DMS153 (cell line): Measurements from ENCODE around the gene INMT.

Source experiments
- DNase-seq: peaks from one replicate; lab custom pipeline; 2025; lab: John Stamatoyannopoulos, UW

INMT gene

DNA sequence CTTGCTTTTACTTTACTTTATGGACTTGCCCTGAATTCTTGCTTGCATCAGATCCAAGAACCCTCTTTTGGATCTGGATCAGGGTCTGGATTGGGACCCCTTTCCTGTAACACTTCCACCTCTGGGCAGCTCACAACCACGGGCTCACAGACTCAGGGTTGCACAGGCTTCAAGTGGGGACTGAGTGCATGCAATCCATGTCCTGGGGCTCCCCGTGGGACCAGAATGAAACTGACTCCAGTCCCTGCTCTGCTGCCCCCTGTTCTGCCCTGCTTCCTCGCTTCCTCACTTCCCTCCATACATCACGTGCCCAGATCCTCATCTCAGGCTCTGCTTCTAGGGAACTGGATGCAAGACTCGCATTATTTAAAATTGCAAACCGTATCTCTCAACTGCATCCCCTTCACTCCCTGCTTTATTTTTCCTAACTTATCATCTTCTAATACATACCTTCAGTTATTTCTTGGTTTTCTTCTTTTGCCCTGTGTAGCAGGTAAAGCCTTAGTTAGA lies 23.3 kb upstream of the INMT start:
- no peak for DNase-seq

DNA sequence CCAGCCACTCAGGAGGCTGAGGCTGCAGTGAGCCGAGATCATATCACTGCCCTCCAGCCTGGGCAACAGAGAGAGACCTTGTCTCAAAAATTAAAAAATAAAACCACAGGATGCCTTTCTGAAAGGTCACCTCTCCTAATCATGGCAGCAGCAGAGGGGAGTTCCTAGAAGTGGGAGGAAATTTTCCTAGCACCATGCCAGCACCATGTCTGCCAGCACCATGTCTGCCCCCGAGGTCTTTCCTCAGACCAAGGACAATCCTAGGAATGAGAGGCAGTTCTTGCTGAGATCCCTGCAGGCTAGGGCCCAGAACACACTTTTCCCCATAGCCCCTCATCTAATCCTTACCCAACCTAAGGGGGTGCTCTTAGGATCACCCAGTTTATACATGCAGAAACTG lies 22.3 kb upstream of the INMT start:
- no peak for DNase-seq

DNA sequence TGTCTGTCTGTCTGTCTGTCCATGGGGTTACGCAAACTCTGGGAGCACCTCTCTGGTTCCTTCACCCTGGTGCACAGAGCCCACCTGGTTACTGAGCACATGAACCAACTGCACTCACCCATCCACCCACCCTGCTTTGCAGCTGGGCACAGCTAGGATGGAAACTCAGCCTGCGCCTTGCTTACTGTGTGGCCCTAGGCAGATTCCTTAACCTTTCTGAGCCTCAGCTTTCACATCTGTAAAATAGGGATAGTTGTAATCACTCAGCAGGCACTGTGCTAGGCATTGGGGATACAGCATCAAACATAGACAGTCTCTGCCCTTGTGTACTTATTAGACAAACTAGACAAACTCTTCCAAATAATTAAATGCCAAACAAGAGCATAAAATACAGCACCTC lies 21.8 kb upstream of the INMT start:
- no peak for DNase-seq

DNA sequence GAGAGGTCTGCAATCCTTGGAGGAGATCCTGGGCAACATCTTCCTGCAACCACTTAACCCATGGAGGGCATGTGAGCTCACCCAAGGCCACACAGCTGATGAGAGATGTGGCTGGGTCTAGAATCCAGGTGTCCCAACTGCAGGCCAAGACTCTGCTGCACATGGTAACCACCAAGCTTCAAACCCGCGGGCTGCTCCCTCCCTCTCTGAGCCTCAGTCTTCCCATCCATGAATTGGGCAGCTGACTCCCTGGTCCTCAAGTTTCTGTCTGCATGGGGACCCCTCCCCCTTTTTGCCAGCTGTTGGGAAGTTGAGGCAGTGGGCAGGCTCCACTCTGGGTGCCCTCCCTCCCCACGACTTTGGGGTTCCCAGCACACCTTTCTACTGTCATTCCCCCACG lies 20.9 kb upstream of the INMT start:
- no peak for DNase-seq

DNA sequence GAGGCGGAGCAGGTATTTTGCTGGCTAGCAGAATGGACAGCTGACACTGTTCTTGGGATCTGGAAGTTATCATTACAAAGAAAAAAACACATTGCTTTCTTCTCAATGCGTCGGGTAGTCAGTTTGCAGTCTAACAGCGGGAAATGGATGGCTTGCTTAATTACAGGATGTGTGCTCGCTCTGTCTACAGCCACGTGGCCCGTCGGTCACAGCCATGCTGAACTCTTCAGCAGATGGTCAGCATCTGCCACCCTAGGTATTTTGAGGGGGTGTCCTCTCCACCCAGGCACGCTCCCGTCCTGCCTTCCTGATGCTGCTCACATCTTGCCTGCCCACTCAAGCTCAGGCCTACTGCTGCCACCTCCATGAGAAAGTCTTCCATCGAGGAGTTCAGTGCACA lies 20.4 kb upstream of the INMT start:
- DNase-seq: peak; percentile 16

DNA sequence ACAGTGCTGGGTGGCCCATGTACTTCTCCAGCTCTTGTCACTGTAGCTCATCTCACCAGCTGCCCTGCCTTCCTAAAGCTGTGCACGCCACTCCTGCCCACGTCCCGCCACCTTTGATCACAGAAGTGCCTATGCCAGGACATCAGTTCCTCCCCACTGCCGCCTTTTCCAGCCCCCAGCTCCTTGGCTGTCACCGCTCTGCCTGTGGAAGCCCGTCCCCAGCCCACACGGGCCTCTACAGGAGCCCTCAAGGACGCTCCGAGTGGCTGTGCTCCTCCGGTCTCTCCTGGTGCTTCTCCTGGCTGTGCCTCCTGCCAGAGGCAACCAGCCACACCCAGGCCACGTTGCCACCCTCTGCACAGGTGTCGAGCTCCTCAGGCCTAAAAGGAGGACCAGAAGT lies 19.3 kb upstream of the INMT start:
- no peak for DNase-seq

DNA sequence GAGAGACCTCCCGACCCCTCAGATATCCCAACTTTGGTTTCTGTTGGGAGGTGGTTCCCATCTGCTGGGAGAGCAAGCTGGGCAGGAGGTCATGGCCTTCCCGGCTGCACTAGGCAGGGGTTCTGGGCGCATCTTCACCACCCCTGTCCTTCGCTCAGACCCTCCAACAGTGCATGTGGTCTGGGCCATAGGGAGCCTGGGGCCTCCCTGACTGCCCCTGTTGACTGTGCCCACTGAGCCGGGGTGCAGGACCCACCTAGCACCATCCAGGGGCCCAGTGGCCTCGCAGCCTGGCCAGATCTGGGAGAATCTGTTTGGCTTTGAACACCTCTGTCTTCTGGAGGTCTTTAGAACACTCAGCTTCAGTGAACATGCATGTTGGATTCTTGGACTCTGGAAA lies 18.7 kb upstream of the INMT start:
- no peak for DNase-seq

DNA sequence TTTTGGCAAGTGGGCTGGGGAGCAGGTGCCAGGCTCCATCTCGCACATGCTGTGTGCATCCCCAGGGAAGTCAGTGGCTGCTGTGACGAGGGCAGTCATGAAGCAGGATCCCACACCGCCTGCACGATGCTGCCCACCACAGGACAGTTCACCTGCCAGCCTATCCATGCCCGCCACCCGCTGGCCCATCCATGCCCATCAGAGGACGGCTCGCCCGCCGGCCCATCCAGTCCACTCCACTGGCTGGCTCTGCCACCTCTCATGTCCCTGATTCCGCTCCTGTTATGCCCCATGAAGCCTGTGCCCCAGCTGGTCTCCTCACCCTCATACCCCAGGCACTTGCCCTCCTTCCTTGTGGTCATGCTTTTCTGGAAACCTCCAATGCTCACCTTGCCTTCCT lies 18.2 kb upstream of the INMT start:
- no peak for DNase-seq

DNA sequence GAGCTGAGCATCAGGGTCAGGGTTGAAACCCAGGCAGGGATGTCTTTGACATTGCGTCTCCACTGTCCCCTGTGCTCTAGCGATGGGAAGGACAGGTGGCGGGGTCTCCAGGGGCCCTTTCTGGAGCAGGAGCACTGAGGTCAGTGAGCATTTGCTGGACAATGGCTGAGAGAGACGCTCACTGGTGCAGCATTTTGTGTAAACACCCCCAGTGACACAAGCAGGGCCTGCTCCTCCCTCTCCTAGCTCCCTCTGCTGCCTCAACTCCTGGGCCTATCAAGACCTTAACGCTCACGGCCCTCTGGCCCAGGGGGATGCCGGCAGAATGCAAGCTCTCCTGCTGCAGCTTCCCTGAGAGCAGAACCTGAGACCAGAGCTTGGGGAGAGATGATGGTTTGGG lies 17.4 kb upstream of the INMT start:
- no peak for DNase-seq

DNA sequence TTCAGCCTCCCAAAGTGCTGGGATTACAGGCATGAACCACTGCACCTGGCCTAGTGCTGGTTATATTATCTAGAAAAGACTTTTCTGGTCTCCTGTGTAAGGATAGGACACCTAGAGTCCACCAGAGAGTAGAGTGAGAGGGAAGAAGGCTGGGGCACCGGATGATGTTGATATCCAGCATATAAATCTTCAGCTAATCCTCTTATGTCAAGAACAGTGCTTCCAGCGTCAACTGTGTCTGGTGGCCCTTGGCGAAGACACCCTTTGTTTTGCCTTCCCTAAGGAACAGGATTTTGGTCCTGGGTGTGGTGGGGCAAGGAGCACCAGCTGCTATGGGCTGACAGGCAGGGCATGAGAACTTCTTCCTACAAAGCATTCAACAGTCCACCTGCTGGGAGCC lies 16.3 kb upstream of the INMT start:
- no peak for DNase-seq

DNA sequence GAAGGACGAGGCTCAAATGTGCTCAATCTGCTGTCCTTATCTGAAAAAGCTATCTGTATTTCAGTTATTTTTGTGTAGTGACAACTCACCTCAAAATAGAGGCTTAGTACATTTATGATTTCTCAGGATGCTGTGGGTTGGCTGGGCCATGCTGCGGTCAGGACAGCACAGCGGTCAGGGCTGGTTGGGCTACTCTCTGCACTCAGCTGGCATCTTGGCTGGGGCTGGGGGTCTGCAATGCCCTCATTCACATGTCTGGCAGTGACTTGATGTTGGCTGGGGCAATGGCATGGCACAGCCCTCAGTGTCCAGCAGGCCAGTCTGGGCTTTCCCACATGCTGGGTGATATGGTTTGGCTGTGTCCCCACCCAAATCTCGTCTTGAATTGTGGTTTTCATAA lies 15.6 kb upstream of the INMT start:
- DNase-seq: no peak

DNA sequence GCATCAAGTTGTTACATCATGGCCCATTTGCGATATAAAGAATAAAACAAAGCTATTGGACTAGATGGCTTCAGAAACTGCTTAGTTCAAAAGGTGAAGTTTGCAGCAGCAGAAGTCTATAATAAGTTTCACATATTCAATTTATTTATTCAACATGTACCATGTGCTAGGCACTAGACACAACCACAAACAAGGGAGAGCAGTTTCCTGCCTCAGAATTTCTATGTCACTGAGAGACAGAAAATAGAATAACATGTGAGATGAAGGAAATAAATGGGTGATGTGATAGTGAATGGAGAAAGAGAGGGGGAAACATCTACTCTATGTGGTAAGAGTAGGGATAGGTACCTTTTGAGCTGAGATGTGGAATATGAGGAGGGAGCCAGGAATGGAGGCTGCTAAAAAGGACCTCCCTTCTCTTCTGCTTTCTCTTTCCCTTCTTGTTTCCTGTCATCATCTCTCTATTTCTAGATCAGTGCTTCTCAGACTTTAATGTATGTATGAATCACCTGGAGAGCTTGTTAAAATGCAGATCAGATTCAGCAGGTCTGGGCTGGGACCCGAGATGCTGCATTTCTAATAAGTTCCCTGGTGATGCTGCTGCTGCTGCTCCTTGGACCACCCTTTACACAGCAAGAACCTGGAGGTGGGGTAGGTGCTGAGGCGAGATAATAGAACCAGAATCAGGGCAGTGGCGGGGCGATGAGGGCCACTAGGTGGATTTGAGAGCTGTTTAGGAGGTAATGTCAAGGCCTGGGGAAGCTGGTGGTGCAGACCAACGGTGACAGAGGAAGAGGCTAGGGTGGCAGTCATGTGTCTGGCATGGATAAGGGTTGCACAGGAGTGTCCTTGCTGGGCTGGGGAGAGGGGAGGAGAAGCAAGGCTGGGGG lies 13.7 kb upstream of the INMT start:
- DNase-seq: no peak

DNA sequence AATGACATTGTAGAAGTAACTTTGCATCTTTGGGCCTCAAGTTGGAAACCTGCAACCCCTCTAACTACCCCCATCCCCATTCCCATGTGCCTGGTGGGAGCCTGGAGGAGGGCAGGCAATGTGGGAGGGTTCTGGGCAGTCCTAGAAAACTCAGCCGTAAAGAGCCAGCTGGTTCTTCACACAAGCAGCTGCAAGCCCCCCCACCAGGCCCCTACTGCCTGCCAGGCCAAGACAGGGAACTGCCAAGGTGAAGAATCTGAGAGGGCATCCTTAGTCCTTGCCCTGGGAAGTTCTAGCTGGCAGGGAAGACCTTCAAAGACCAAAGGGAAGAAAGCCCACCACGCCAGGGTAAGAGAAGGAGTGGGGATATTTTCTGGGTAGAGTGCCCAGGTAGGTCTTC lies 12.2 kb upstream of the INMT start:
- DNase-seq: no peak

DNA sequence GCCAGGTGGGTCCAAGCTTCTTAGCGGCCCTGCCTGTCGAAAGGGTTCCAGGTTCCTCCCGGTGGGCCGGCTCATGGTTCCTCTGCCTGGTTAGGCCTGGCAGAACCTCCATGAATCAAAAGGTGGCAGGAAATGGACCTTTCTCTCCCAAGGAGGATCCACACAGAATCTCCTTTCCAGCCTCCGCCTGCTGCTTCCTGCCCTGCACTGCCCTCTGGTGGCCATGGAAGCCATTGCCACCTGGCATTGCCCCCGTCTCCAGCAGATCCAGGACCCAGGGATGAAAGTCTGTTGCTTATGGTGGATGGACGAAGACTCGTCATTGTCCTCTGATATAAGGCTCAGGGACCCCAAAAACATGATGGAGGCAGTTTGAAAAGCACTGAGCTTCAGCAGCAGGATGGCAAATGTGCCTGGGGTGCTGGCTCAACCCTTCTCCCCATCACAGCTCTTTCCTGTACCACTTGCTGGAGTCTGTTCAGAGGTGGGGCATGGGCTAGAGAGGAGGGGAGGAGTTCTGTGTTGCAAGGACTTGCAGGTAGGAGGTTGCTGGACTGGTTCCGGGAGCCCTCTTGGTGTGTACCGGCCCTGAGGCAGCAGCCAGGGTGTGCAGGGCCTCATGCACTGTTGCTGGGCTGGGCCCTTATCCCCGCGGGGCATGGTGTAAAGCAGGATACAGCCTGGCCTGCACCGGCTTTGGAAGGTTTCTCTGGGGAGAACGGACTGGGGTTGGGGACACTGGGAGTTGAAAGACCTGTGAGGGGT lies 11.3 kb upstream of the INMT start:
- peak; percentile 28 for DNase-seq

DNA sequence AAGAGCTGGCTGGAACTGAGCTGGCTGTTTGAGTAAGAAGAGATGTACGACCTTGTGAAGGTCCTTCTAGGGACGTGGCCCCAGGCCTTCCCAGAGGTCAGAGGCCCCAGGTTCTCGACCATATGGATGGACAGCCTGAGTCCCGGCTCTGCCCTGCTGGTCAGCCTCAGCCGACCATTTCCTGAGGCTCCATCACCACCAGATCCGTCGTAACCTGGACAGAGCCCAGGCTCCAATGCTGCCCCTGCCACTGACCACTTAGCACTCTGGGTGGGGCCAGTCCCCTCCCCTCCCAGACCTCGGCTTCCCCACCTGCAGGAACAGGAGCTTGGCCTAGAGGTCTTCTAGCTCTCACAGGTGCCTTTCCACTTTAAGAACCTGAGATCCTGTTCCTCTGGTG lies 10.6 kb upstream of the INMT start:
- no peak for DNase-seq

DNA sequence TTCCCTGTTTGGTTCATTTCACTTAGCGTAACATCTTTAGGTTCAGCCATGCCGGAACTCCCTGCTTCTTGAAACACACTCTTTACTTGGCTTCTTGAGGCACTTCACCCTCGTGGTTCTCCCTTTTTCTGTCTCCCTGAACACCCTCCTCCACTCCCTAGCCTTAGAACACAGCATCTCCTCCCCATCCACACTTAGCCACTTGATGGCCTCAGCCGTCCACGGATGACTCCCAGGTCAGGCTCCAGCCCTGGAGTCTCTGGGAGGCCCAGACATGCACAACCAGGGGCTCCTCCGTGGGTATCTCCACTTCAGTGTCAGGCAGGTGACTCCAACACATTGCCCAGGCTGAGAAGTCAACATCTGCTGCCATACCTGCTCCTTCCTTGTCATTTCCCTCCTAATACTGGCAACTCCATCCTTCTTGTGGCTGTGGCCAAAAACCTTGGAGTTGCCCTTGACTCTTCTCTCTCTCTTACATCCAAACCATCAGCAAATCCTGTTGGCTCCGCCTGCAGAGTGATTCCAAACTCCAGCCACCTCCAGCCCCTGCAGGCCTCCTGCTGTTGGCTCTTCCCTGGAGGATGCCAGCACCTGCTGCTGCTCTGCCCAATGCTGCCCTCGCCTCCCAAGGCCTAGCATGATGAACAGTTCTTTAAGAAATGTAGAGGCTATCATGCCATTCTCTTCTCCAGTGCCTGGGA lies 8.4 kb upstream of the INMT start:
- no peak for DNase-seq

DNA sequence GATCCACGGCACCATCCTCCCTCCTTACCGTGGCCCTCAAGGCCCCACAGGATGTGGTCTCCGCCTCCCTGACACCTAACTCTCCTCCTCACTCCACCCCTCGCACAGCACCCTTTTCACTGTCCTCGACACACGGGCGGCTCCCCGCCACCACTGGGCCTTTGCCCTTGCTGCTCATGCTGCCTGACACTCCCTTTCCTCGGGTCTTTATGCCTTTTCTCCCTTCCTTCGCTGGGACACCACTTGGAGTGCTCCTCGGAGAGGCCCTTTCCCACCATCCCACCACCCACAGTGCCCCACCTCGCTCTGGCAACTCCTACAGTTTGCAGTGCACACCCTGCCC lies 7.9 kb upstream of the INMT start:
- DNase-seq: no peak

DNA sequence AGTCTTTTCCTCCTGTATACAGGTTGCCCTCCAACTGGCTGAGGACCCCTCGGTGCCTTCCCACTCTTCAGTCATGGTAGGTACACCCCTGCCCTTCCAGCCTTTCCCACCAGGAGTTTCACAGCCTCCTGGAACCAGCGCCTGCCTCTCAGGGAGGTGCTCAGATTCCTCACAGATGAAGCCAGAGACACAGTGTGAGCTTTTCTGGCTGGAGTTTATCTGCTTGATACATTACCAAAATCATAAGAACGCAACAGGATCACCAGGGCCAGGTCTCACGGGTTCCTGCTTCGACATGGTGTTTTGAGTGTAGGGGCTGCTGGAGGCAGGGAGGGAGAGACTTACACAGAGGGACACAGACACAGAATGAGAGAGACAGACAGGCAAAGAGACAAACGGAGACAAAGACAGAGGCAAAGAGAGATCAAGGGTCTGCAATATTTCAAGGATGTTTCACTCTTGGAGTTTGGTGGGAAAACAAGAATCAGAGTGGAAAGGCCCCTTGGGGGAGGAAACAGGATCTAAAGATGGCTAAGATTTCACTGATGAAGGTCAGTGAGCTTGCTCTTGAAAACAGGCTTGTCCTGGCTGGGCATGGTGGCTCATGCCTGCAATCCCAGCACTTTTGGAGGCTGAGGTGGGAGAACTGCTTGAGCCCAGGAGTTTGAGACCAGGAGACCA lies 6.5 kb upstream of the INMT start:
- DNase-seq: no peak

DNA sequence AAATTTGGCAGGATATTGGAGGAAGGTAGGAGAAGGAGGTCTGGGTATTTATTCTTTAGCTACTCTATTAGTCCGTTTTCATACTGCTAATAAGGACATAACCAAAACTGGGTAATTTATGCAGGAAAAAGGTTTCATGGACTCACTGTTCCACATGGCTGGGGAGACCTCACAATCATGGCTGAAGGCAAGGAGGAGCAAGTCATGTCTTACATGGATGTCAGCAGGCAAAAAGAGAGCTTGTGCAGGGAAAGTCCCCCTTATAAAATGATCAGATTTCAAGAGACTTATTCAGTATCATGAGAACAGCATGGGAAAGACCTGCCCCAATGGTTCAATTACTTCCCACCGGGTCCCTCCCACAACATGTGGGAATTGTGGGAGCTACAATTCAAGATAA lies 1.9 kb upstream of the INMT start:
- DNase-seq: no peak

DNA sequence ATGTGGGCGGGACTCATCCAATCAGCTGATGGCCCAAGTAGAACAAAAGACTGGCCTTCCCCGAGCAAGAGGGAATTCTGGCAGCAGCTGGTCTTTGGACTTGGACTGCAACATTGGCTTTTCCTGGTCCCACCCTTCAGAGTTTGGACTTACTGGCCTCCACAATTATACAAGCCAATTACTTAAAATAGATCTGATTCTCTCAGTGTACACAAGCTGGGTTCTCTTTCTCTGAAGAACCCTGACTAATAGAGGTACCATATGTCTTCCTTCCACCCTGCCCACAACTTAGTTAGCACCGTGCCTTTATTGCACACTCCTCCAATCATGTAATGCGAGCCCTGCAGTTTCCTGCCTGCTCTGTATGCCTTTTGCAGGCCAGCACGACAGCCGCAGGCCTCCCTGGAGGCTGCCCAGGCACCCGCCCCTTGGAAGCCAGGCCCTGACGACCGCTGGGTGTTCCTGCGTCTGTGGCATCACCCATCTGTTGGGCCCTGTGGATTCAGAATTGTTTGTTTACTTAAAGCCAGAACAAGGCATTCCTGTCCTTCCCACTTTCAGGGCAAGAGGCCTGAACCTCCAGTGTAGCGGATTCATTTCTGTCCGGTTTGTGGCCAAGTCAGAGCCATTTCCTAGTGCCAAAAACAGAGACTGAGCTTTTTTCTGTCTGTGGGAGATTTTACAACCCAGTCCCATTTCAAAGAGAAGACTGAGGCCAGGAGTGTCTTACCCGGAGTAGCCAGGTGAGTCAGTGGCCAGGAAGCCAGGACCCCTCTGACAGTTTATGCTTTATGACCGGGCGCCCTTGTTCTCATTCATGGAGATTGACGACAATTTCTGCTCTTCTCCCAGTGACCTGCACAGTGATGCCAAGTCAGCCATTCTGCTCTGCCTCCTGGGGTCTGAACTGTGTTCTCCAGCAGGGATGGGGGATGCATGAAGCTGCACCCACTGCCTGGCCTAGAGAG lies 968 bp upstream of the INMT start:
- peak; percentile 84 for DNase-seq

DNA sequence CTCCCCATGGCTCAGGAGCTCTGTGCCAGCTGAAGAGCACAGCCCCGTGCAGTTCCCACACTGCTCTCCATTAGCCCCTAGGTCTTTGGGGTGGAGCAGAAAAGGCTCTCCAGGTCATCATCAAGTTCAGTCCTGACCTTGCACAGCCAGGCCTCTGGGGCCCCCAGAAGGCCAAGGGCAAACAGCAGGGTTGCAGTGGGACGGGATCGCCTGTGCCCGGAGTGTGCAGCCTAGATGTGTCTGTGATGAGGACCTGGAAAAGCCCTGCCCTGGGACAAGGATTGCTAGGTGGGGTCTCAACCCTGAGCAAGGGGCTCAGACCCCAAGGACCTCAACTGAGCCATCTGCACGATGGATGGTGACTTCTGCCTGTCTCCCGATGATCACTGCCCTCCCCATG lies 549 bp downstream of the INMT start:
- no peak for DNase-seq
